HG03354 (cell line): ENCODE results near the gene CD96.

ENCODE experiments used
- ATAC-seq: cut with Tn5 transposase; IDR thresholded peaks from one replicate; pipeline ENCODE4 v1.9.1; 2021; ENCODE audit warnings: mild to moderate bottlenecking; ENCODE audit not compliant: unreplicated experiment, poor library complexity, severe bottlenecking

Gene CD96

GRCh38 chr3:111591555-111591954, 49.6 kb downstream of the CD96 start:
- ATAC-seq = no peak

GRCh38 chr3:111592143-111592542, 50.1 kb downstream of the CD96 start:
- ATAC-seq = no peak

- peak; percentile 30 for ATAC-seq
Observed at GRCh38 chr3:111592936-111593335, 50.9 kb downstream of the CD96 start.

- ATAC-seq = peak; percentile 11
Observed at GRCh38 chr3:111593666-111594065, 51.7 kb downstream of the CD96 start.

- ATAC-seq = peak; percentile 65
Observed at GRCh38 chr3:111594205-111594604, 52.2 kb downstream of the CD96 start.

GRCh38 chr3:111594781-111595180, 52.8 kb downstream of the CD96 start:
- no peak for ATAC-seq

GRCh38 chr3:111595232-111595631, 53.2 kb downstream of the CD96 start, which contains the start of gene ZBED2:
Gene ZBED2 (minus strand): TSS chr3:111595346. CDS start chr3:111594201, 1,145 bp downstream.
- ATAC-seq = peak; percentile 25

- ATAC-seq = no peak
Observed at GRCh38 chr3:111596328-111596727, 54.3 kb downstream of the CD96 start.

- ATAC-seq = no peak
Observed at GRCh38 chr3:111598139-111598538, 56.1 kb downstream of the CD96 start.

GRCh38 chr3:111598552-111598951, 56.6 kb downstream of the CD96 start:
- no peak for ATAC-seq

GRCh38 chr3:111601810-111602209, 59.8 kb downstream of the CD96 start:
- no peak for ATAC-seq

GRCh38 chr3:111603679-111604078, 61.7 kb downstream of the CD96 start:
- ATAC-seq = peak; percentile 59

GRCh38 chr3:111604119-111604518, 62.1 kb downstream of the CD96 start:
- peak; percentile 9 for ATAC-seq

- no peak for ATAC-seq
Observed at GRCh38 chr3:111605018-111605417, 63.0 kb downstream of the CD96 start.

- no peak for ATAC-seq
Observed at GRCh38 chr3:111605493-111605892, 63.5 kb downstream of the CD96 start.

GRCh38 chr3:111607240-111607920, 65.4 kb downstream of the CD96 start:
- no peak for ATAC-seq

GRCh38 chr3:111608383-111608782, 66.4 kb downstream of the CD96 start:
- peak; percentile 37 for ATAC-seq

GRCh38 chr3:111609700-111610099, 67.7 kb downstream of the CD96 start:
- ATAC-seq = peak; percentile 11

- peak; percentile 98 for ATAC-seq
Observed at GRCh38 chr3:111610189-111610588, 68.2 kb downstream of the CD96 start.

GRCh38 chr3:111610612-111611054, 68.6 kb downstream of the CD96 start:
- peak; percentile 31 for ATAC-seq

GRCh38 chr3:111613294-111613693, 71.3 kb downstream of the CD96 start:
- no peak for ATAC-seq

GRCh38 chr3:111615880-111616279, 73.9 kb downstream of the CD96 start:
- ATAC-seq = no peak
